Mononuclear cell (primary cell): Measurements from ENCODE around the gene ZFR2. TPM values are rescaled to one million over a fixed set of nuclear protein-coding genes. Genes with fewer than 3 reads are reported as not detected.
"Not testable (repeated sequence)": the region's sequence is repeated elsewhere in the genome, so short reads cannot be mapped to it uniquely, and the experiment has no call there.

Experiments used
- H3K27me3 ChIP-seq: 2 replicates; pipeline ENCODE4 v1.6.0; 2011; ENCODE audit warnings: low read length, control low read depth; ENCODE audit not compliant: insufficient read depth
- H3K4me1 ChIP-seq: 2 replicates; pipeline ENCODE4 v1.5.1; 2011; ENCODE audit warnings: mild to moderate bottlenecking, low read length, control low read depth; ENCODE audit not compliant: insufficient read depth
- H3K4me3 ChIP-seq: 2 replicates; pipeline ENCODE4 v1.5.1; 2011; ENCODE audit warnings: mild to moderate bottlenecking, low read length, moderate library complexity
- H3K9me3 ChIP-seq: 2 replicates; pipeline ENCODE4 v1.5.1; 2011; ENCODE audit warnings: low read depth, mild to moderate bottlenecking, control low read depth, low read length
- total RNA-seq: library from RNA; depleted of rRNA; stranded (reverse); fragments of >200 nt; gene quantifications from one replicate; pipeline ENCODE4 v1.2.3, GENCODE V29; 2012

ZFR2 gene
- 0.21 TPM for total RNA-seq

GRCh38 chr19:3868770-3869456 is at the start of gene ZFR2:
Gene ZFR2, minus strand, starts transcription at chr19:3869038. Its CDS starts 21 bp downstream, at chr19:3869017.
- Histone ChIP-seq H3K9me3 (no peaks in the 10 kb centered on the region), H3K27me3 (peaks cover 17% of the 10 kb centered on the region), H3K4me1 (no peaks in the 10 kb centered on the region), H3K4me3 (no peak within 1 kb of the TSS)

GRCh38 chr19:3916033-3916432 is 47.2 kb upstream of the ZFR2 start:
- no peaks in the 10 kb centered on the region for H3K9me3 ChIP-seq
- no peaks in the 10 kb centered on the region for H3K27me3 ChIP-seq
- H3K4me3 ChIP-seq, result no peak overlapping the region
- H3K4me1 ChIP-seq, result no peaks in the 10 kb centered on the region

GRCh38 chr19:3914199-3914598 is 45.4 kb upstream of the ZFR2 start:
- Histone ChIP-seq H3K4me1 (no peaks in the 10 kb centered on the region), H3K4me3 (no peak overlapping the region), H3K9me3 (no peaks in the 10 kb centered on the region), H3K27me3 (no peaks in the 10 kb centered on the region)

DNA sequence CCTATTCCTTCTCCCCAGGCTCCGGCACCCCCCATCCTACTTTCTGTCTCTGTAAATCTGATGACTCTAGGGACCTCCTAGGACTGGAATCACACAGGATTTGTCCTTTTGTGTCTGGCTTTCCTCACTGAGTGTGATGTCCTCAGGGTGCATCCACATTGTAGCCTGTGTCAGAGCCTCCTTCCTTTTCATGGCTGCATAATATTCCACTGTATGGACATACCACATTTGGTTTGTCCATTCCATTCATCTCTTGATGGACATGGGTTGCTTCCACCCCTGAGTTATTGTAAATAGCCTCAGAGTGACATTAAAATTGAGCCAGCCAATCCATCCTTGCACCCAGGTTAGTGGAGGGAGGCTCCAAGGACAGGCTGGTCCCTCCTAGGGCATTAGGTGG is 41.3 kb upstream of the ZFR2 start:
- H3K27me3 ChIP-seq, result no peaks in the 10 kb centered on the region
- H3K9me3 ChIP-seq, result no peaks in the 10 kb centered on the region
- no peaks in the 10 kb centered on the region for H3K4me1 ChIP-seq
- no peak overlapping the region for H3K4me3 ChIP-seq

GRCh38 chr19:3908266-3909054 is 39.6 kb upstream of the ZFR2 start:
- Histone ChIP-seq H3K4me1 (no peaks in the 10 kb centered on the region), H3K4me3 (no peak overlapping the region), H3K9me3 (no peaks in the 10 kb centered on the region), H3K27me3 (no peaks in the 10 kb centered on the region)

DNA sequence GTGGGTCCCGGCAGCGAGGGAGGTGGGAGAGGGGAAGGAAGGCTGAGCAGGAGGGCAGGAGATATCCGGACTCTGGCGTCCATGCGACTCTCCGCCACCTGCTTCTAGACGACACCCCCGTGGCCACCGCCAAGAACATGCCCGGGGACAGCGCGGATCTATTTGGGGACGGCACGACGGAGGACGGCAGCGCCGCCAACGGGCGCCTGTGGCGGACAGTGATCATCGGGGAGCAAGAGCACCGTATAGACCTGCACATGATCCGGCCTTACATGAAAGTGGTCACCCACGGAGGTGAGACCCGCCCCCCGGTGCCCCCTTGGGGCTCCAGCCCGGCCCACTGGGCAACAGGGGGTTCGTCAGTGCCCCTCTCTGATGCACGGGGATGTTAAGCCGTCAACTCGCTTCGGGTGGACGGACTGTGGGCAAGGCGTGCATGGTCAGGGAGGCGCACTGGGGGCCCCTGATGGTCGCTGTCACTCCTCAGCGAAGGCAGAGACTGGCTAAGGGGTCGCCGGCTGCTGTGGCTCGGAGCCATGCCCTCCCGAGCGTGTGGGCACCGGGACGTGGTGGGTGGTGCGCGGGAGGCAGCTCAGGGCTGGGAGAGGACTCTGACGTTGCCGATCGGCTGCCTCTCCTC is 38.9 kb upstream of the ZFR2 start:
- H3K9me3 ChIP-seq, result no peaks in the 10 kb centered on the region
- no peaks in the 10 kb centered on the region for H3K27me3 ChIP-seq
- no peak overlapping the region for H3K4me3 ChIP-seq
- H3K4me1 ChIP-seq, result no peaks in the 10 kb centered on the region

DNA sequence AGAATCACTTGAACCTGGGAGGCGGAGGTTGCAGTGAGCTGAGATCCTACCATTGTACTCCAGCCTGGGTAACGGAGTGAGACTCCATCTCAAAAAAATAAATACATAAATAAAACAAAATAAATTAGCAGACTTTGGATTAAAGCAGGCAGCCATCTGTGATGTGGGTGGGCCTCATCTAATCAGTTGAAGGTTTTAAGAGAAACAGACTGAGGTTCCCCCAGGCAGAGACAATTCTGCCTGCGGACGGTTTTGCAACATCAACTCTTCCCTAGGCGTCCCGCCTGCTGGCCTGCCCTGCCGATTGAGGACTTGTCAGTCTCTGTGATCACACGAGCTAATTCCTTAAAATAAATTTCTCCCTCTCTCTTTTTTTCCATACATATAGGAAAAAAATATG is 35.4 kb upstream of the ZFR2 start:
- no peaks in the 10 kb centered on the region for H3K9me3 ChIP-seq

DNA sequence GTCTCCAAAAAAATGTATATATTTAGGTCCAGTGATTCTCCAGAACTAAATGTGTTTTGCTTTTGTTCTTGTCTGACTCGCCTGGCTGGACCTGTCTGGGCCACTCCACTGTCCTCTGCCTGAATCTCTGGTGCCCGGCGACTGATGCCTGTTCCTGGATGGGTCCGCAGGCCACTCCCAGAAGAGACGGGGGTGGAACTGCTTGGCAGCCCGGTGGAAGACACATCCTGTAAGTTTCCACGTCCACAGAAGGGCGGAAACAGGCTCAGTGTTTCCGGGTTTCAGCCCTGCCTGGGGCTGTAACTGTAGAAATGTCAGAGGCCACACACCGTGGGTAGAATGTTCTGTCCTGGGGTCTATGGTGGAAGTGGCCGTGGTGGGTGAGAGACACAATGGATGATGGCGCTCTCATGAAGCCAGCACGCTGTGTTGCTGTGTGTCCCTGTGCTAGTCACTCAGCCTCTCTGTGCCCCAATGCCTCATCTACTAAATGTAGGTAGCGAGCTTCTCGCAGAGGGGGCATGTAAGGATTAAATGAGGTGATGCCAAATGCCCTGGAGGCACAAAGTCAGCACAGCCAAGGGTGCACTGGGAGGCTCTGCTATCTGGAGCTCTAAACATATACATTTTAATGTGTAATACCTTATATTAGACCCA is 33.6 kb upstream of the ZFR2 start:
- no peaks in the 10 kb centered on the region for H3K9me3 ChIP-seq
- no peaks in the 10 kb centered on the region for H3K27me3 ChIP-seq
- H3K4me1 ChIP-seq, result no peaks in the 10 kb centered on the region
- H3K4me3 ChIP-seq, result no peak overlapping the region

More for the DNA sequence above, 35.4 kb upstream of the ZFR2 start:
- H3K4me1 ChIP-seq, result no peaks in the 10 kb centered on the region
- H3K27me3 ChIP-seq, result no peaks in the 10 kb centered on the region
- H3K4me3 ChIP-seq, result no peak overlapping the region

DNA sequence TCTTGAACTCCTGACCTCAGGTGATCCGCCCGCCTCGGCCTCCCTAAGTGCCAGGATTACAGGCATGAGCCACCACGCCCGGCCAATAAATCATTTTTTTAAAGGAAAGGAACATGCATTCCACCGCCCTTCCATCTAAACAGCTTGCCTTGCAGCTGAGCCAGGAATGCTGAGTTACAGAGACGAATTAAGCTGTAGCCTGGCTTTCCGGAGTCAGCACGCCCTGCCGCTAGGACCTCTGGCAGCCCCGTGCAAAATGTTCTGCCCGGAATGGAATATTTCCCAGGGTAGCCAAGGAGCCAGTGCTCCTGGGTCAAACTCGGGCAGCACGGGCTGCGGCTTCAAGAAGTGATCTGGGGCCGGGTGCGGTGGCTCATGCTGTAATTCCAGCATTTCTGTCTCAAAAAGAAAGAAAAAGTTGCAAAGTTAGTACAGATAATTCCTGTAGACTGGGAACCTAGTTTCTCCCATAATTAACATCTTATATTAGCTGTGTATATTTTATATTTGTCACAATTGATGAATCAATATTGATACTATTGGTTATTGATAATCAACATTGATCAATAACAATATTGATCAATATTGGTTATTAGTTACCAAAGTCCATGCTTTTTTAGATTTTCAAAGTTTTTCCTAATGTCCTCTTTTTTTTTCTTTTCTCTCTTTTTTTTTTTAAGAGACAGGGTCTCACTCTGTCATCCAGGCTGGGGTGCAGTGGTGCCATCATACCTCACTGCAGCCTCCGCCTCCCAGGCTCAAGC is 30.9 kb upstream of the ZFR2 start:
- no peaks in the 10 kb centered on the region for H3K27me3 ChIP-seq
- no peaks in the 10 kb centered on the region for H3K4me1 ChIP-seq
- no peaks in the 10 kb centered on the region for H3K9me3 ChIP-seq
- H3K4me3 ChIP-seq, result no peak overlapping the region

GRCh38 chr19:3898426-3898825 is 29.6 kb upstream of the ZFR2 start:
- Histone ChIP-seq H3K4me3 (no peak overlapping the region), H3K27me3 (no peaks in the 10 kb centered on the region), H3K9me3 (no peaks in the 10 kb centered on the region), H3K4me1 (no peaks in the 10 kb centered on the region)

- Histone ChIP-seq H3K4me1 (no peaks in the 10 kb centered on the region), H3K4me3 (no peak overlapping the region), H3K9me3 (no peaks in the 10 kb centered on the region), H3K27me3 (no peaks in the 10 kb centered on the region)
Measured at GRCh38 chr19:3897936-3898335, 29.1 kb upstream of the ZFR2 start.

GRCh38 chr19:3895788-3896187 is 26.9 kb upstream of the ZFR2 start:
- H3K9me3 ChIP-seq, result no peaks in the 10 kb centered on the region
- no peaks in the 10 kb centered on the region for H3K4me1 ChIP-seq
- H3K4me3 ChIP-seq, result no peak overlapping the region
- no peaks in the 10 kb centered on the region for H3K27me3 ChIP-seq

GRCh38 chr19:3894959-3895358 is 26.1 kb upstream of the ZFR2 start:
- H3K9me3 ChIP-seq, H3K4me1 ChIP-seq, H3K4me3 ChIP-seq, H3K27me3 ChIP-seq: not testable (repeated sequence)

- Histone ChIP-seq H3K9me3 (no peaks in the 10 kb centered on the region), H3K4me3 (no peak overlapping the region), H3K4me1 (no peaks in the 10 kb centered on the region), H3K27me3 (no peaks in the 10 kb centered on the region)
Measured at GRCh38 chr19:3893509-3894179, 24.8 kb upstream of the ZFR2 start.
